Lower leg skin (tissue), 4 donors: ENCODE results near the gene SUDS3. TPM values are rescaled to one million over a fixed set of nuclear protein-coding genes. Genes with fewer than 3 reads are reported as not detected.

Experiments
- DNase-seq, 2 donors: peaks; one replicate each; pipeline ENCODE4 v3.0.0-alpha.2; 2019; ENCODE audit warnings: low spot score in 2 of 2
- H3K4me3 ChIP-seq: fragments of 200-600 bp; sonication (generic); 2 replicates; pipeline ENCODE4 v1.5.1; 2017; ENCODE audit warnings: mild to moderate bottlenecking, low read depth; ENCODE audit not compliant: poor library complexity, severe bottlenecking
- POLR2A ChIP-seq, 2 donors: fragments of 450-650 bp; IDR thresholded peaks; one replicate each; pipeline ENCODE4 v1.6.1; 2016 to 2017; ENCODE audit warnings: antibody characterized with exemption in 2 of 2, mild to moderate bottlenecking in 1 of 2, moderate library complexity in 1 of 2
- WGBS, 2 donors: methylation state at CpG; one replicate each; pipeline ENCODE4 v1.1.5; 2018; 5-methylcytosine and 5-hydroxymethylcytosine counted together
- intact Hi-C: fragments of 100-400 bp; cut with DNase I; formaldehyde crosslinking; loops from one replicate; pipeline ENCODE4 v1.15.0; 2023; ENCODE audit warnings: low total_unique reads
- total RNA-seq, 4 donors: library from RNA; depleted of rRNA; stranded (reverse); fragments of >200 nt; gene quantifications; one replicate each; pipeline ENCODE4 v1.1.0, GENCODE V29; 2016
- TF ChIP-seq, protein P1 (sequence below), 3 donors: fragments of 450-650 bp; IDR thresholded peaks; one replicate each; pipeline ENCODE4 v1.5.1; 2016; ENCODE audit warnings: antibody characterized with exemption in 3 of 3, mild to moderate bottlenecking in 3 of 3, moderate library complexity in 2 of 3

SUDS3 gene
- total RNA-seq, 4 donors from 2014 or later, result 33.9 to 85.0 (median 68.9) TPM

DNA sequence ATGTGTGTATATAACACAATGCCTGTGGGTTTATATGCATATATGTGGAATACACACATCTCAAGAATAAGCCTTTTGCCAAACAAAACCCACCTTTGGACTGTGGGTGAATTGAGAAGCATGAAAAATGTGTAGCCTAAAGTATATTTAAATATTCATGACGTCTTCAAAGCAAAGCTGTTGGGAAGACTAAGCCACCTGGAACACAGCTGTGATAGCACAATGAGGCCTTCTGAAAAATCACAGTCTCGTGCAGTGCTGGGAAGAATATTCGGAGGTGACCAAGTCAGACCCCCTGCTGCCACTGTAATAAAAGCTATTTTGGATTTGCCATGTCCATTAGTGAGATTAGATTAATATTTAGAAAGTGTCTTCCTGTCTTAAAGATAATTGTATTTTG, 51.5 kb downstream of the SUDS3 start:
- intact Hi-C loops, result no loop called here

DNA sequence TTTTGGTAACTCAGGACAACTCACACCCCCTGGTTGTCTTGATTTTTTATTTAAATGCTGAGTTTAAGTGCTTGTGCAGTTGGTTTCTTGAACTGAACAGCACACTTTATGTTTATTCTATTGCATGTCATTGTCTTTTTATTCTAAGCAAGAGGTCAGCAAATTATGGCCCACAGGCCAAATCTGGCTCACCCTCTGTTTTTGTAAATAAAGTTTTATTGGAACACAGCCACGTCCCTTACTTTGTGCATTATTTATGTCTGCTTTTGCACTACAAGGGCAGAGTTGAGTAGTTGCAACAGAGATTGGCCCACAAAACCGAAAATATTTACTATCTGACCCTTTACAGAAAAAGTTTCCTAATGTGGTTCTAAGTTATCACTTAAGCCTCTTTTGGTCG, 52.3 kb downstream of the SUDS3 start:
- 87 to 91% methylated on average over 3 of the region's 3 CpGs for WGBS, 2 donors
- intact Hi-C loops, result no loop called here
- no peak overlapping the region for H3K4me3 ChIP-seq
- TF ChIP-seq POLR2A (IDR thresholded peaks at IDR 0.05), result no peak
- TF ChIP-seq, protein P1, sequence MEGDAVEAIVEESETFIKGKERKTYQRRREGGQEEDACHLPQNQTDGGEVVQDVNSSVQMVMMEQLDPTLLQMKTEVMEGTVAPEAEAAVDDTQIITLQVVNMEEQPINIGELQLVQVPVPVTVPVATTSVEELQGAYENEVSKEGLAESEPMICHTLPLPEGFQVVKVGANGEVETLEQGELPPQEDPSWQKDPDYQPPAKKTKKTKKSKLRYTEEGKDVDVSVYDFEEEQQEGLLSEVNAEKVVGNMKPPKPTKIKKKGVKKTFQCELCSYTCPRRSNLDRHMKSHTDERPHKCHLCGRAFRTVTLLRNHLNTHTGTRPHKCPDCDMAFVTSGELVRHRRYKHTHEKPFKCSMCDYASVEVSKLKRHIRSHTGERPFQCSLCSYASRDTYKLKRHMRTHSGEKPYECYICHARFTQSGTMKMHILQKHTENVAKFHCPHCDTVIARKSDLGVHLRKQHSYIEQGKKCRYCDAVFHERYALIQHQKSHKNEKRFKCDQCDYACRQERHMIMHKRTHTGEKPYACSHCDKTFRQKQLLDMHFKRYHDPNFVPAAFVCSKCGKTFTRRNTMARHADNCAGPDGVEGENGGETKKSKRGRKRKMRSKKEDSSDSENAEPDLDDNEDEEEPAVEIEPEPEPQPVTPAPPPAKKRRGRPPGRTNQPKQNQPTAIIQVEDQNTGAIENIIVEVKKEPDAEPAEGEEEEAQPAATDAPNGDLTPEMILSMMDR (IDR thresholded peaks at IDR 0.05), result no peak
- no peak for DNase-seq

More for the DNA sequence above, 51.5 kb downstream of the SUDS3 start:
- no peak overlapping the region for H3K4me3 ChIP-seq
- 54 to 69% methylated on average over 3 of the region's 3 CpGs for WGBS, 2 donors
- no peak for DNase-seq
- TF ChIP-seq, protein P1 (IDR thresholded peaks at IDR 0.05), result no peak
- no peak for TF ChIP-seq POLR2A (IDR thresholded peaks at IDR 0.05)

DNA sequence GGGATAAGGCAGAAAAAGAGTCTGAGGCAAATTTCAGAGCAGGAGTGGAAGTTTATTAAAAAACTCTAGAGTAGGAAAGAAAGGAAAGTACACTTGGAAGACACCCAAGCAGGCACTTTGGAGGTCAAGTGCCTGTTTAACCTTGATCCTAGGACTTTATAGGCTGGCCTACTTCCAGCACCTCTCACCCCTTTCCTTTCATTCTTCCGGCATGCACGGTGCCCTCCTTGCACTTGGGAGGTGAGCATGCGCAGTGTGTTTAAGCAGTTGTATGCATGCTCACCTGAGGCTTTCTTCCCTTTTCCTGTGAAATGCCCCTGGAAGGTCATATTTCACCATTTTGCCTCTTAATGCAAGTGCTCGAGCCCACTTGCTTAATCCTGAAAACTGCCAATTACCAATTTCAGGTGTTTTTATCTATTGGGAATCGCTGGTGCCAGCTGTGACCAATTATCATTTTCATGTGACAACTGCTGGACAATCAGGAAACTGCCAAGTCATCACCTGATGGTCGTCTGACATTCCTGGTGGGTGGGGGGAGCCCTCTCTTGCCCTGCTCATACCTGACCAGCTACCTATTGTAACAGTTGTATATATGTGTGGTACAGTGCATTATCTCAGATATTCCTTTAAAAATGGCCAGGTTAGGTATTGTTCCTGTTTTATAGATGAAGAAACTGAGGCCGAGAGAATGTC, 53.5 kb downstream of the SUDS3 start:
- no peak for DNase-seq
- WGBS, 2 donors, result 74 to 77% methylated on average over 7 of the region's 7 CpGs

DNA sequence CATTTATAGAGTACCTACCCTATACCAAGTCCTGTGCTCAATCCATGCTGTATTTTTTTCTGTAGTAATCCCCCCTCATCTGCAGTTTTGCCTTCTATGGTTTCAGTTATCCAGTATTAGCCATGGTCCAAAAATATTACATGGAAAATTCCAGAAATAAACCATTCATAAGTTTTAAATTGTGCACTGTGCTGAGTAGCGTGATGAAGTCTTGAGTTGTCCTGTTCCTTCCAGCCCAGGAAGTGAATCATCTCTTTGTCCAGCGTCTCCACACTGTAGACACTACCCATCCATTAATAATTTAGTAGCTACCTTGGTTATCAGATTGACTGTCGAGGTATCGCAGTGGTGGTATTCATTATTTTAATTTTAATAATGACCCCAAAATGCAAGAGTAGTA, 54.2 kb downstream of the SUDS3 start:
- H3K4me3 ChIP-seq, result no peak overlapping the region
- DNase-seq, result no peak
- TF ChIP-seq, protein P1 (IDR thresholded peaks at IDR 0.05), result no peak
- no peak for TF ChIP-seq POLR2A (IDR thresholded peaks at IDR 0.05)
- intact Hi-C loops, result no loop called here
- WGBS, 2 donors, result 74 to 75% methylated on average over 4 of the region's 4 CpGs

More for the DNA sequence above, 53.5 kb downstream of the SUDS3 start:
- no peak overlapping the region for H3K4me3 ChIP-seq
- TF ChIP-seq POLR2A (IDR thresholded peaks at IDR 0.05), result no peak
- TF ChIP-seq, protein P1 (IDR thresholded peaks at IDR 0.05), result no peak
- intact Hi-C loops, result no loop called here

DNA sequence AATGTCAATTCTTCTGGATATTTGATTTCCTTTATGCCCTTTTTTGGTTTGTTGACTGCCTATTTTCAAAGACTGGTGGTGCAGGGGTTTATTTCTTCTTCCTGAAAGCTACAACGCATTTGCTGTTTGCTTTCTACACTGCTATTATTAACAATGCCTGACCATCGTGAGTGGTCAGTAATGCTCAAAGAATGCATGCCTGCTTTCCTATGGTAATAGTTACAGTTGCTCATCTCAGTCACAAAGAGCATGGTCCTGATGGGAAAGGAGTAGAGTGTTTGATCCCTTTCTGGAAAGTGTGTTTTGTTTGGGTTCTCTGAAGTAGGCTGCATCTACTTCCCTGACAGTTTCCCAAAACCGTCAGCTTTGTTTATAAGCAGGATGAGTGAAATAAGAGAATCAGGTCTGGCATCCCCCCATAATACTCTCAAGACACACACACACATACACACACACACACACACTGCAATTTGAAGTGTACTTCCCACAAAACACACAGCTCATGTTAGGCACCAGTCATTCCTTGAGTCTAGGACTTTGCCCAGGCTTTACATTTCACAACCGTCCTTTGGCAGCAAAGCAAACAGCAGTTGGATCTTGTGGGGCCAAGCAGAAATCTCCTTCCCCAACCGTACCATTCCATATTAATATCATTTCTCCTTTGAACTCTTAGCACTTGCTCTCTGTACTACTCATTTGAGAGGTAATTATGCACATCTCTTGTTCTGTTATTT, 56.6 kb downstream of the SUDS3 start:
- TF ChIP-seq, protein P1 (IDR thresholded peaks at IDR 0.05), result no peak
- H3K4me3 ChIP-seq, result no peak overlapping the region
- WGBS, 2 donors, result 74 to 81% methylated on average over 5 of the region's 5 CpGs
- DNase-seq, result no peak
- intact Hi-C loops, result no loop called here
